ENCODE results near the gene LAYN. TPM values are rescaled to one million over a fixed set of nuclear protein-coding genes. Genes with fewer than 3 reads are reported as not detected.

LAYN gene
- total and polyA plus RNA-seq, 7 donors = 1.4 to 65.8 (median 36.0) TPM

DNA sequence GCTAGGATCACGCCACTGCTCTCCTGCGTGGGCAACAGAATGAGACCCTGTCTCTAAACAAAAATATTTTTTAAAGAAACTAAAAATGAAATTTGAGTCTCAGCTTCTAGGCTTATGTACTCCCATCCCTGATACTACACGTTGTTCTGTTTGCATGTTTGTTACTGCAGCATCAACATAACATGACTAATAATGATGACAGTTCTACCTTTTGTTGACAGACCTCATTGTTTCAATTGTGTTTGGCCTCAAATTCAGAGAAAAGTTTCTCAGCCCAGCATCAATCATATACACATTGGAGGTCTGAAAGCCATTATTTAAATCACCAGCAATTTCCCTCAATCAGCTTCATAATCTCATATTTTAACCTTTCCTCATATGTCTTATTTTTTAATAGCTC, 20.8 kb downstream of the LAYN start:
- 81 to 85% methylated on average over 3 of the region's 3 CpGs for WGBS, 2 donors

GRCh38 chr11:111561791-111562325, 21.3 kb downstream of the LAYN start:
- Histone ChIP-seq H3K9me3 (no peaks in the 10 kb centered on the region), H3K4me1 (peaks cover 0 to 28% (median 14%) of the 10 kb centered on the region in 4 donors), H3K27me3 (no peaks in the 10 kb centered on the region), H3K36me3 (peaks cover 0 to 28% (median 0%) of the 10 kb centered on the region in 4 donors), H3K4me3 (no peak overlapping the region), H3K27ac (peak overlapping the region in 1 of 4 donors; percentile 23)
- 75 to 93% methylated on average over 3 of the region's 3 CpGs for WGBS, 2 donors
- intact Hi-C loops (cut with DNase I) = no loop called here
- DNase-seq = no peak
- TF ChIP-seq EP300 (IDR thresholded peaks at IDR 0.05) = no peak
- no peak for TF ChIP-seq POLR2A (IDR thresholded peaks at IDR 0.05)
- TF ChIP-seq POLR2AphosphoS5 (IDR thresholded peaks at IDR 0.05) = no peak
- TF ChIP-seq CTCF (IDR thresholded peaks at IDR 0.05) = no peak

More for the DNA sequence above, 20.8 kb downstream of the LAYN start:
- Histone ChIP-seq H3K4me1 (peaks cover 0 to 28% (median 16%) of the 10 kb centered on the region in 4 donors), H3K27ac (peak overlapping the region in 1 of 4 donors; percentile 23), H3K36me3 (peaks cover 0 to 28% (median 0%) of the 10 kb centered on the region in 4 donors), H3K4me3 (no peak overlapping the region), H3K27me3 (no peaks in the 10 kb centered on the region), H3K9me3 (no peaks in the 10 kb centered on the region)
- intact Hi-C loops (cut with DNase I) = no loop called here
- no peak for DNase-seq
- TF ChIP-seq EP300 (IDR thresholded peaks at IDR 0.05) = no peak
- no peak for TF ChIP-seq CTCF (IDR thresholded peaks at IDR 0.05)
- TF ChIP-seq POLR2A (IDR thresholded peaks at IDR 0.05) = no peak
- no peak for TF ChIP-seq POLR2AphosphoS5 (IDR thresholded peaks at IDR 0.05)

- TF ChIP-seq CTCF (IDR thresholded peaks at IDR 0.05) (no peak), EP300 (IDR thresholded peaks at IDR 0.05) (no peak), POLR2A (IDR thresholded peaks at IDR 0.05) (no peak)
- Histone ChIP-seq H3K4me1 (peaks cover 0 to 23% (median 6%) of the 10 kb centered on the region in 4 donors), H3K4me3 (no peak overlapping the region), H3K27ac (no peak overlapping the region), H3K9me3 (no peaks in the 10 kb centered on the region), H3K36me3 (peaks cover 0 to 28% (median 0%) of the 10 kb centered on the region in 4 donors), H3K27me3 (no peaks in the 10 kb centered on the region)
- intact Hi-C loops (cut with DNase I) = no loop called here
- 77 to 91% methylated on average over 10 of the region's 10 CpGs for WGBS, 2 donors
- no peak for DNase-seq
Observed at GRCh38 chr11:111562692-111563389, 22.3 kb downstream of the LAYN start.

GRCh38 chr11:111565114-111565720, 24.7 kb downstream of the LAYN start:
- peaks cover 0 to 8% (median 0%) of the 10 kb centered on the region in 4 donors for H3K4me1 ChIP-seq
- intact Hi-C loops (cut with DNase I) = loop anchor here (1.0 kb wide), 1 partner anchor 212 kb away; no protein-coding TSS in a partner anchor
- no peak overlapping the region for H3K4me3 ChIP-seq
- WGBS, 2 donors = 62 to 72% methylated on average over 4 of the region's 4 CpGs
- no peaks in the 10 kb centered on the region for H3K9me3 ChIP-seq
- H3K27me3 ChIP-seq = no peaks in the 10 kb centered on the region
- H3K27ac ChIP-seq = no peak overlapping the region
- DNase-seq = peak; percentile 78
- H3K36me3 ChIP-seq = peaks cover 0 to 12% (median 0%) of the 10 kb centered on the region in 4 donors
- TF ChIP-seq POLR2A (IDR thresholded peaks at IDR 0.05) = no peak
- peak; percentile 66 to 89 (median 76) for TF ChIP-seq CTCF (IDR thresholded peaks at IDR 0.05)
- TF ChIP-seq POLR2AphosphoS5 (IDR thresholded peaks at IDR 0.05) = peak in 2 of 4 donors; percentile 18 to 20
